ENCODE data around the gene RPL37. TPM values are rescaled to one million over a fixed set of nuclear protein-coding genes. Genes with fewer than 3 reads are reported as not detected.
"Not testable (repeated sequence)": the region's sequence is repeated elsewhere in the genome, so short reads cannot be mapped to it uniquely, and the experiment has no call there.

RPL37 gene
- 2,843 TPM for total RNA-seq
- polyA plus RNA-seq, result 3,080 TPM
- long read RNA-seq, donor 1, full-length matches to known transcripts, result 73 of 129 reads
- long read RNA-seq, donor 1, partial matches to known transcripts, result 56 of 129 reads
- long read RNA-seq, donor 1, other reads (novel, unspliced or antisense), result 0 of 129 reads
- long read RNA-seq, donor 2, result 0 reads
- long read RNA-seq, donor 3, full-length matches to known transcripts, result 1,634 of 2,362 reads
- long read RNA-seq, donor 3, partial matches to known transcripts, result 648 of 2,362 reads
- long read RNA-seq, donor 3, other reads (novel, unspliced or antisense), result 80 of 2,362 reads
- long read RNA-seq, donor 4, full-length matches to known transcripts, result 472 of 797 reads
- long read RNA-seq, donor 4, partial matches to known transcripts, result 293 of 797 reads
- long read RNA-seq, donor 4, other reads (novel, unspliced or antisense), result 32 of 797 reads
- long read RNA-seq, donor 5, full-length matches to known transcripts, result 2,342 of 3,413 reads
- long read RNA-seq, donor 5, partial matches to known transcripts, result 1,056 of 3,413 reads
- long read RNA-seq, donor 5, other reads (novel, unspliced or antisense), result 15 of 3,413 reads
- long read RNA-seq, donor 6, full-length matches to known transcripts, result 325 of 629 reads
- long read RNA-seq, donor 6, partial matches to known transcripts, result 291 of 629 reads
- long read RNA-seq, donor 6, other reads (novel, unspliced or antisense), result 13 of 629 reads
- long read RNA-seq, donor 7, full-length matches to known transcripts, result 665 of 1,222 reads
- long read RNA-seq, donor 7, partial matches to known transcripts, result 516 of 1,222 reads
- long read RNA-seq, donor 7, other reads (novel, unspliced or antisense), result 41 of 1,222 reads
- long read RNA-seq, donor 8, full-length matches to known transcripts, result 376 of 488 reads
- long read RNA-seq, donor 8, partial matches to known transcripts, result 112 of 488 reads
- long read RNA-seq, donor 8, other reads (novel, unspliced or antisense), result 0 of 488 reads
- long read RNA-seq, donor 9, full-length matches to known transcripts, result 543 of 785 reads
- long read RNA-seq, donor 9, partial matches to known transcripts, result 242 of 785 reads
- long read RNA-seq, donor 9, other reads (novel, unspliced or antisense), result 0 of 785 reads
- long read RNA-seq, donor 10, full-length matches to known transcripts, result 728 of 1,066 reads
- long read RNA-seq, donor 10, partial matches to known transcripts, result 305 of 1,066 reads
- long read RNA-seq, donor 10, other reads (novel, unspliced or antisense), result 33 of 1,066 reads

GRCh38 chr5:40834849-40835787 is at the start of gene RPL37:
Gene RPL37, minus strand, starts transcription at chr5:40835222. Its CDS starts 37 bp downstream, at chr5:40835185.
- WGBS, result 7% methylated on average over 61 of the region's 61 CpGs
- peaks cover 13 to 20% of the 10 kb centered on the region in 2 donors for H3K4me1 ChIP-seq (ENCODE audit: control insufficient read depth in 2 of 2, insufficient read depth in 2 of 2, low read length in 2 of 2)

GRCh38 chr5:40883051-40883450 is 48.0 kb upstream of the RPL37 start:
- 79% methylated on average over 1 of the region's 1 CpG for WGBS
- not testable (repeated sequence) for H3K4me3 ChIP-seq (ENCODE audit: low read length in 2 of 2)

More at GRCh38 chr5:40834849-40835787, at the start of gene RPL37:
- H3K9me3 ChIP-seq (ENCODE audit: control insufficient read depth in 2 of 2, insufficient read depth in 1 of 2, low read length in 1 of 2), result no peaks in the 10 kb centered on the region
- H3K36me3 ChIP-seq (ENCODE audit: control insufficient read depth in 2 of 2, insufficient read depth in 2 of 2, low read length in 1 of 2), result peaks cover 29 to 44% of the 10 kb centered on the region in 2 donors
- DNase-seq (ENCODE audit: low read depth in 6 of 9, low spot score in 9 of 9), result peak; percentile 80 to 96 (median 89)
- peak within 1 kb of the TSS; percentile 60 to 99 for H3K4me3 ChIP-seq (ENCODE audit: low read length in 2 of 2)
- H3K27me3 ChIP-seq (ENCODE audit: control insufficient read depth in 2 of 2, insufficient read depth in 1 of 2, low read length in 1 of 2), result no peaks in the 10 kb centered on the region
- peak within 1 kb of the TSS; percentile 95 to 97 for H3K27ac ChIP-seq (ENCODE audit: low read depth in 1 of 2, low read length in 1 of 2)

GRCh38 chr5:40882291-40882690 is 47.3 kb upstream of the RPL37 start:
- WGBS, result 95% methylated on average over 4 of the region's 4 CpGs
- Histone ChIP-seq H3K27ac (ENCODE audit: low read depth in 1 of 2, low read length in 1 of 2) (no peak overlapping the region), H3K4me3 (ENCODE audit: low read length in 2 of 2) (no peak overlapping the region), H3K27me3 (ENCODE audit: control insufficient read depth in 2 of 2, insufficient read depth in 1 of 2, low read length in 1 of 2) (no peaks in the 10 kb centered on the region), H3K36me3 (ENCODE audit: control insufficient read depth in 2 of 2, insufficient read depth in 2 of 2, low read length in 1 of 2) (no peaks in the 10 kb centered on the region), H3K9me3 (ENCODE audit: control insufficient read depth in 2 of 2, insufficient read depth in 1 of 2, low read length in 1 of 2) (peaks cover 0 to 3% of the 10 kb centered on the region in 2 donors), H3K4me1 (ENCODE audit: control insufficient read depth in 2 of 2, insufficient read depth in 2 of 2, low read length in 2 of 2) (no peaks in the 10 kb centered on the region)
- DNase-seq (ENCODE audit: low read depth in 6 of 9, low spot score in 9 of 9), result no peak

More at GRCh38 chr5:40883051-40883450, 48.0 kb upstream of the RPL37 start:
- H3K4me1 ChIP-seq (ENCODE audit: control insufficient read depth in 2 of 2, insufficient read depth in 2 of 2, low read length in 2 of 2); DNase-seq (ENCODE audit: low read depth in 6 of 9, low spot score in 9 of 9); H3K9me3 ChIP-seq (ENCODE audit: control insufficient read depth in 2 of 2, insufficient read depth in 1 of 2, low read length in 1 of 2); H3K27me3 ChIP-seq (ENCODE audit: control insufficient read depth in 2 of 2, insufficient read depth in 1 of 2, low read length in 1 of 2); H3K27ac ChIP-seq (ENCODE audit: low read depth in 1 of 2, low read length in 1 of 2); H3K36me3 ChIP-seq (ENCODE audit: control insufficient read depth in 2 of 2, insufficient read depth in 2 of 2, low read length in 1 of 2): not testable (repeated sequence)

- peak in 3 of 9 donors; percentile 3 to 24 (median 4) for DNase-seq (ENCODE audit: low read depth in 6 of 9, low spot score in 9 of 9)
- H3K27ac ChIP-seq (ENCODE audit: low read depth in 1 of 2, low read length in 1 of 2), result no peak overlapping the region
- WGBS, result 49% methylated on average over 10 of the region's 10 CpGs
- peaks cover 0 to 3% of the 10 kb centered on the region in 2 donors for H3K9me3 ChIP-seq (ENCODE audit: control insufficient read depth in 2 of 2, insufficient read depth in 1 of 2, low read length in 1 of 2)
- H3K4me3 ChIP-seq (ENCODE audit: low read length in 2 of 2), result no peak overlapping the region
- no peaks in the 10 kb centered on the region for H3K36me3 ChIP-seq (ENCODE audit: control insufficient read depth in 2 of 2, insufficient read depth in 2 of 2, low read length in 1 of 2)
- no peaks in the 10 kb centered on the region for H3K27me3 ChIP-seq (ENCODE audit: control insufficient read depth in 2 of 2, insufficient read depth in 1 of 2, low read length in 1 of 2)
- no peaks in the 10 kb centered on the region for H3K4me1 ChIP-seq (ENCODE audit: control insufficient read depth in 2 of 2, insufficient read depth in 2 of 2, low read length in 2 of 2)
Observed at GRCh38 chr5:40879163-40879942, 44.3 kb upstream of the RPL37 start.

- Histone ChIP-seq H3K4me1 (ENCODE audit: control insufficient read depth in 2 of 2, insufficient read depth in 2 of 2, low read length in 2 of 2) (no peaks in the 10 kb centered on the region), H3K27me3 (ENCODE audit: control insufficient read depth in 2 of 2, insufficient read depth in 1 of 2, low read length in 1 of 2) (no peaks in the 10 kb centered on the region), H3K36me3 (ENCODE audit: control insufficient read depth in 2 of 2, insufficient read depth in 2 of 2, low read length in 1 of 2) (no peaks in the 10 kb centered on the region), H3K27ac (ENCODE audit: low read depth in 1 of 2, low read length in 1 of 2) (no peak overlapping the region), H3K9me3 (ENCODE audit: control insufficient read depth in 2 of 2, insufficient read depth in 1 of 2, low read length in 1 of 2) (peaks cover 0 to 3% of the 10 kb centered on the region in 2 donors), H3K4me3 (ENCODE audit: low read length in 2 of 2) (no peak overlapping the region)
- no peak for DNase-seq (ENCODE audit: low read depth in 6 of 9, low spot score in 9 of 9)
- 97% methylated on average over 6 of the region's 6 CpGs for WGBS
Observed at GRCh38 chr5:40877371-40877988, 42.5 kb upstream of the RPL37 start.

- no peaks in the 10 kb centered on the region for H3K4me1 ChIP-seq (ENCODE audit: control insufficient read depth in 2 of 2, insufficient read depth in 2 of 2, low read length in 2 of 2)
- no peak overlapping the region for H3K27ac ChIP-seq (ENCODE audit: low read depth in 1 of 2, low read length in 1 of 2)
- H3K27me3 ChIP-seq (ENCODE audit: control insufficient read depth in 2 of 2, insufficient read depth in 1 of 2, low read length in 1 of 2), result no peaks in the 10 kb centered on the region
- H3K9me3 ChIP-seq (ENCODE audit: control insufficient read depth in 2 of 2, insufficient read depth in 1 of 2, low read length in 1 of 2), result no peaks in the 10 kb centered on the region
- no peaks in the 10 kb centered on the region for H3K36me3 ChIP-seq (ENCODE audit: control insufficient read depth in 2 of 2, insufficient read depth in 2 of 2, low read length in 1 of 2)
- no peak for DNase-seq (ENCODE audit: low read depth in 6 of 9, low spot score in 9 of 9)
- no peak overlapping the region for H3K4me3 ChIP-seq (ENCODE audit: low read length in 2 of 2)
- WGBS, result 87% methylated on average over 3 of the region's 3 CpGs
Observed at GRCh38 chr5:40875958-40876357, 40.9 kb upstream of the RPL37 start.

- DNase-seq (ENCODE audit: low read depth in 6 of 9, low spot score in 9 of 9), result no peak
- H3K36me3 ChIP-seq (ENCODE audit: control insufficient read depth in 2 of 2, insufficient read depth in 2 of 2, low read length in 1 of 2), result no peaks in the 10 kb centered on the region
- H3K4me1 ChIP-seq (ENCODE audit: control insufficient read depth in 2 of 2, insufficient read depth in 2 of 2, low read length in 2 of 2), result no peaks in the 10 kb centered on the region
- no peak overlapping the region for H3K4me3 ChIP-seq (ENCODE audit: low read length in 2 of 2)
- H3K9me3 ChIP-seq (ENCODE audit: control insufficient read depth in 2 of 2, insufficient read depth in 1 of 2, low read length in 1 of 2), result no peaks in the 10 kb centered on the region
- H3K27ac ChIP-seq (ENCODE audit: low read depth in 1 of 2, low read length in 1 of 2), result no peak overlapping the region
- no peaks in the 10 kb centered on the region for H3K27me3 ChIP-seq (ENCODE audit: control insufficient read depth in 2 of 2, insufficient read depth in 1 of 2, low read length in 1 of 2)
- WGBS, result 98% methylated on average over 3 of the region's 3 CpGs
Observed at GRCh38 chr5:40873286-40873880, 38.4 kb upstream of the RPL37 start.

Data from thymus (tissue), 14 donors.